GM19238 (cell line): Measurements from ENCODE around the gene GLRX3.

ENCODE experiments used
- DNase-seq: peaks from one replicate; pipeline ENCODE4 v3.0.0; 2011; ENCODE audit warnings: low spot score; ENCODE audit not compliant: insufficient read length

Gene GLRX3

GRCh38 chr10:130206216-130206737 is 70.1 kb downstream of the GLRX3 start:
- DNase-seq, result no peak

GRCh38 chr10:130207205-130207604 is 71.0 kb downstream of the GLRX3 start:
- no peak for DNase-seq

DNA sequence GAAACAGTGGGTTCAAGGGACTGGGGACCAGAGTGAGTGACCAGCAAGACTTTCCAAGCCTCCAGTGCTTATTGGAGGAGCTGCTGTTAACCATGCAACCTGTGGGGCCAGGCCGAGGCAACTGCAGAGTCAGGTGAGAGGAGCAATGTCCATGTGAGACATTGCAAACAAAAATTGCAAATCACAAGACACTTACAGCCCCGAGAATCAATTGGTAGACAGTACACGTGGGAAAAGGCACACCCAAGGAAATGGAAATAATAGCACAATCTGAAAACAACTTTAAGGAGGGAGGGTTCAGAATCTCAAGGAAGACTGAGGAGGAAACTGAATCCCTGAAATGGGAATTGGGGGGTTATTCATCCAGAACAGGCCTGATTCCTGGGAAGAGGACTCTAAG is 72.6 kb downstream of the GLRX3 start:
- no peak for DNase-seq

- no peak for DNase-seq
These were observed 76.6 kb downstream of the GLRX3 start for GRCh38 chr10:130212746-130213145.

- DNase-seq, result no peak
These were observed 77.3 kb downstream of the GLRX3 start for GRCh38 chr10:130213286-130214080.

DNA sequence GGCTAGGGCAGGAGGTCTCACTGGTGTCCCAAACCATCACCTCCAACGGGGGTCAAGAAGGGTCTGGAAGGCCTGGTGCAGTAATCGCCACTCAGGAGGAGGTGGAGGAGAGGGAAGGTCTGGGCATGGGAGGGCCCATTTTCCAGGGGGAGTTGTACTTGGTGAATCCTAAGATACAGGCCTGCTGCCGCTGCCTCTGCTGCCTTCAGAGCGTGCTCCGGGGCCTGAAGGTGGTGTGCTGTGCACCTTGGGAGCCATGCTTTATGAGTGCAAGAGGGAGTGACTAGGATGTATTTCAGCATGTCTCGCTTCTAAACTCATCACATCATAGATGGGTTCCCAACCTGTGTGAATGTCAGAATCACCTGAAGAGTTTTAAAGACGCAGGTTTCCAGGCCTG is 78.2 kb downstream of the GLRX3 start:
- no peak for DNase-seq

GRCh38 chr10:130215151-130215930 is 79.2 kb downstream of the GLRX3 start:
- DNase-seq, result no peak

DNA sequence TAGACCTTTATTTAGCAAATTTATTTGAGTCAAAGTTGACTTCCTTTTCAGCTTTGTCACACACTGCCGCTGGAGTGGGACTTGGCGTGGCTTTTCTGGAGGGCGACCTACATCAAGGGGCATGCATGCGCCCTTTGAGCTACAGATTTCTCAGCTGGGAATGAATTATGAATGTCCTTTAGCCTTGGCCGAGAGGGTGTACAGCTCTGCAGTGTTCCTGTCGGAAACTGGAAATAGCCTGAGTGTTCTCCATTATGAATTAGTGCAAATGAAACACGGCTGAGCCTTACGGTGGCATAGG is 79.7 kb downstream of the GLRX3 start:
- no peak for DNase-seq

GRCh38 chr10:130218181-130218641 is 82.0 kb downstream of the GLRX3 start:
- DNase-seq, result no peak

GRCh38 chr10:130218936-130219335 is 82.7 kb downstream of the GLRX3 start:
- no peak for DNase-seq

DNA sequence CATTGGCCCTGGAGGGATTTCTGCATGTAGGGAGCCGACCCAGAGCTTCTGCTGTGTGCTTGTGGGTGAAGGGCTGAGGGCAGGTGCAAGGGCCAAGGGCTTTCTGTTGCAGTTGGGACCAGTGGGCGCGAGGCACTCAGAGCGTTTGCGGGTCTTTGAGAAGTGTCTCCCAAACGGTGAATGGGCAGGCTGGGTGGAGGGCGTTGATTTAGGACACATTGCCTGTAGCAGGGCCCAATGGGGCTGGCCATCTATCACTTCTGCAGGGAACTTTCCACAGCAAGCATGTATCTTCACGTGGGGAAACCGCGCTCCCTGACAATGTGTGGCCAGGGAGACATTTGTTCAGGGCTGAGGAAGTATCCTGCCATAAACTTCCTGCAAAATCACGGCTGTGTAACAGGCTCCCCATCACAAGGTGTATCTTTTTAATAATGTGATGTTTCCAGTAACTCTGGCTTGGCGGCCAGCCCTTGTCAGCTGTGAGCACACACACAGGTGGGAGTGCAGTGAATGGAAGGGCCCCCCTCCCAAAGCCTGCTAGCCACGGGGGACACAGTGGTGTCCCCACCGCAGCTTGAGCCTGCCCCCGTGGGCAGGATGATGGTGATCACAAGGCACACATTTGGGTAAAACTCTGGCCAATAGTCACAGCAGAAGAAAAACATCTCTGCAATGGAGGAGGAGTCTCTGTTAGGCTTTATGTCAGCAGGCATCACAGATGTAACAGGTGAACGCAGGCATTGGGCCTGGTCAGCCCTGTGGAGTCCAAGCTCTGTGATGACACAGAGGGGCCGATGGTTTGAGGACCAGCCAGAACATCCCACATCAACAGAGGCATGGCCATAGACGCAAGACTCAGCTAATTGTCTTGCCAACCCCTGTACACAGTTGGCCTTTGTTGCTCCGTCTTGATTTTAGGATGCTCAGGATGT is 84.3 kb downstream of the GLRX3 start:
- DNase-seq, result no peak

DNA sequence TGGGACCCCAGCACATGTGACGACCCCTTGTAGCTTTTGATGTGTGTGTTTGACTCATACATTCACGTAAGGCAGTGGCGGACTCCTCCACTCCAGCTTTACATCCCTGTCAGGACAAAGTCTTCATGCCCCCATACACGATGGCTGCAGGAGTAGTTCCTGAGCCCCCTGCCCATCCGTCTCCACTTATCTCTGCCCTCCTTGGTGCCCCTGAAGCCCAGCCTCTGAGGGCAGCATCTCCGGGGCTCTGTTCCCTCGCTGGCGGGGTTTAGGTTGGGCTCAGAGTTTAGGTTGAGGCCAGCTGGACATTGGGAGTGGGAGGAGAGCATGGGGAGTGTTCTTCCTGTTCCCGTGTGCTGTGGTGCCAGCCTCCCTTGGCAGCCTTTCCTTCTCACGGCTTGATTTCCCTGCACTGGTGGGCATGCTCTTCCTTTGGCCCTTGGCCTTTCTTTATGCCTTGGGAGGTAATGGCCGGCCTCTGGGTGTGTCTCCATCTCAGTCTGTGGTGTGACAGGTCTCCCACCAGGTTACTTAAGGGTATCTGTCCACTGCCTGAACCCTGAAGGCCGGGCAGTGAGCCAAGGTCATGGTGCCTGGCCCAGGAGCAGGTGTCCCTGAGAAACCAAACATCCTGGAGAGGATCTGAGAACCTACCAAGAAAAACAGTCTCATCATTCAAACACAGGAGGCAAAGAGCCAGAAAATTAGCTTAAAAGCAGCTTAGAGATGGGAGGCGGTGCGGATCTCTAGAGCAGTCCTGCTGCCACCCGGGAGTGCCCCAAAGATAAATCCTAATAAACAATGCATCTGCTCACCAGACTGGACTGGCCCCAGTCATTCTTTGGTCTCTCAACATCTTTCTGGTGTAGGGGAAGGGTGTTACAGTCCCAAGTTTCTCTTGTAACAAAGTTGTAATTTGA is 85.5 kb downstream of the GLRX3 start:
- DNase-seq, result no peak

GRCh38 chr10:130222381-130222780 is 86.2 kb downstream of the GLRX3 start:
- no peak for DNase-seq

DNA sequence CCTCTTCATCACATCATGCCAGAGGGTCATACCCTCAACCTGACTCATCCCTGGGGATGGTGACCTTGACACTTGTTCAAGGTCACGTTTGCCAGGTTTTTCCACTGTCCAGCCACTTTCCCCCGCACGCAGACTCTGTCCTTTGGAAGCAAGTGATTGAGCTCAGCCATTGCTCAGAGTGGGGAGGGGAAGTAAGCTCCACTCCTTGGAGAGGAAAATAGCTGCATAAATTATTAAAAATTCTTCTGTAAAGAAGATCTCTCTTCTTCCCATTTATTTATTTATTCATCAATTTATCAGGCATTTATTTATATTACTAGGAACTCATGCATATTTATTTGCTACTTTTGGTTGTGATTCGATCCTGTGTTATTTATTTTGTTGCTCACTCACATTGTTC is 88.0 kb downstream of the GLRX3 start:
- DNase-seq, result no peak

DNA sequence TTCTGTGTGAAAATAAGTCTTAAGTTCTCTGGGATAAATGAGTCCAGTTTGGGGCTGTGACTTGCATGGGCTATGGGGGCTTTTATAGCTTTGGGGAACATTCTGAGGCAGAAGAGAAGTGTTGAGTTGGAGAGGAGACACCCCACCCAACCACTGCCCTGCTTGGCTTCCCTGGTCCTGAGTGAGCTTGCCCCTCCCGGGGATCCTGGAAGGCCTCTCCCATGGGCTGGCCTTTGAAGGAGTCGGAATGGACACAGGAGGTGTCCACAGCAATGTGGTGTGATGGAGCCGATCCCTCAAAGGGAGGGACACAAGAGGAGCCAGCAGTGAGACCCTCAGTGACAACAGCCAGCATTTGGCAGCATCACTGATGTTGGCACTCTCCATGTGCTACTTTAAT is 89.8 kb downstream of the GLRX3 start:
- no peak for DNase-seq

GRCh38 chr10:130227883-130228282 is 91.7 kb downstream of the GLRX3 start:
- DNase-seq, result no peak
